CD14-positive monocyte (primary cell): ENCODE measurements around the gene ABCA10. TPM values are rescaled to one million over a fixed set of nuclear protein-coding genes. Genes with fewer than 3 reads are reported as not detected.

ENCODE experiments used
- DNase-seq, 3 donors: peaks; one replicate each; pipeline ENCODE4 v3.0.0-alpha.2; 2011 to 2022
- H2AFZ ChIP-seq: 2 replicates; pipeline ENCODE4 v1.6.0; 2012; ENCODE audit warnings: mild to moderate bottlenecking, low read depth, low read length, inconsistent platforms; ENCODE audit not compliant: insufficient read depth, poor library complexity, severe bottlenecking
- H3K27ac ChIP-seq, 2 donors: 1 replicate in 1 of 2; 2 replicates in 1 of 2; pipeline ENCODE4 v1.5.1; 2012 to 2013; ENCODE audit warnings: low read length in 2 of 2, control low read depth in 1 of 2, inconsistent platforms in 1 of 2, low read depth in 1 of 2, mild to moderate bottlenecking in 1 of 2
- H3K27me3 ChIP-seq, 2 donors: one replicate each; pipeline versions ENCODE4 v1.6.0 to v1.6.1; 2011 to 2013; ENCODE audit warnings: low read length in 2 of 2; ENCODE audit not compliant: control insufficient read depth in 2 of 2, insufficient read depth in 2 of 2
- H3K36me3 ChIP-seq, 2 donors: replicated peaks in 1 of 2; 1 replicate in 1 of 2; 2 replicates in 1 of 2; pipeline versions ENCODE4 v1.5.1 to v1.6.1; 2012 to 2013; ENCODE audit warnings: low read length in 2 of 2, control low read depth in 1 of 2, inconsistent platforms in 1 of 2, mild to moderate bottlenecking in 1 of 2; ENCODE audit not compliant: insufficient read depth in 2 of 2, control insufficient read depth in 1 of 2
- H3K4me1 ChIP-seq, 2 donors: 1 replicate in 1 of 2; 2 replicates in 1 of 2; pipeline versions ENCODE4 v1.5.1 to v1.6.1; 2012 to 2013; ENCODE audit warnings: low read length in 2 of 2, control low read depth in 1 of 2, inconsistent platforms in 1 of 2, mild to moderate bottlenecking in 1 of 2, moderate library complexity in 1 of 2; ENCODE audit not compliant: insufficient read depth in 2 of 2, control insufficient read depth in 1 of 2
- H3K4me2 ChIP-seq: replicated peaks from 2 replicates; pipeline ENCODE3; 2012; ENCODE audit warnings: low read length, moderate library complexity, mild to moderate bottlenecking; ENCODE audit not compliant: poor library complexity, severe bottlenecking; ENCODE audit errors: extremely low read depth
- H3K4me3 ChIP-seq, 3 experiments: fragments of 200-600 bp in 1 of 3; sonication (generic) in 1 of 3; replicated peaks in 1 of 3; 1 replicate in 2 of 3; 2 replicates in 1 of 3; pipeline ENCODE4 v1.5.1; 2011 to 2013; ENCODE audit warnings: low read length in 3 of 3, mild to moderate bottlenecking in 3 of 3, control low read depth in 2 of 3, low read depth in 2 of 3, inconsistent platforms in 1 of 3, moderate library complexity in 1 of 3
- H3K79me2 ChIP-seq: 2 replicates; pipeline ENCODE4 v1.6.0; 2012; ENCODE audit warnings: mild to moderate bottlenecking, control low read depth, inconsistent platforms, low read length, moderate library complexity; ENCODE audit not compliant: insufficient read depth
- H3K9ac ChIP-seq: 2 replicates; pipeline ENCODE4 v1.6.0; 2017; ENCODE audit warnings: low read length, mild to moderate bottlenecking; ENCODE audit not compliant: insufficient read depth, poor library complexity, severe bottlenecking
- H3K9me3 ChIP-seq, 2 donors: replicated peaks in 1 of 2; 1 replicate in 1 of 2; 2 replicates in 1 of 2; pipeline versions ENCODE4 v1.5.1 to v1.6.1; 2012 to 2013; ENCODE audit warnings: low read length in 2 of 2, control low read depth in 1 of 2; ENCODE audit not compliant: control insufficient read depth in 1 of 2, insufficient read depth in 1 of 2
- H4K20me1 ChIP-seq: 2 replicates; pipeline ENCODE4 v1.6.0; 2012; ENCODE audit warnings: mild to moderate bottlenecking, low read length, control low read depth, moderate library complexity; ENCODE audit not compliant: insufficient read depth
- H3K27ac Mint-ChIP-seq, 7 donors: one replicate each; pipeline ENCODE4 v1.8.0; 2020; ENCODE audit warnings: mild to moderate bottlenecking in 7 of 7, mixed read lengths in 7 of 7, moderate library complexity in 6 of 7, inconsistent platforms in 2 of 7
- H3K27me3 Mint-ChIP-seq, 3 donors: one replicate each; pipeline ENCODE4 v1.8.0; 2021 to 2022; ENCODE audit warnings: low read depth in 3 of 3, mild to moderate bottlenecking in 3 of 3, mixed read lengths in 3 of 3, moderate library complexity in 3 of 3, inconsistent platforms in 1 of 3
- H3K36me3 Mint-ChIP-seq, 2 donors: one replicate each; pipeline ENCODE4 v1.8.0; 2020; ENCODE audit warnings: mixed read lengths in 2 of 2, inconsistent platforms in 1 of 2, mild to moderate bottlenecking in 1 of 2
- H3K4me1 Mint-ChIP-seq: one replicate; pipeline ENCODE4 v1.8.0; 2020; ENCODE audit warnings: mild to moderate bottlenecking, mixed read lengths
- H3K4me3 Mint-ChIP-seq, 2 donors: one replicate each; pipeline ENCODE4 v1.8.0; 2020; ENCODE audit warnings: mild to moderate bottlenecking in 2 of 2, mixed read lengths in 2 of 2, moderate library complexity in 1 of 2
- H3K9me3 Mint-ChIP-seq, 7 donors: one replicate each; pipeline ENCODE4 v1.8.0; 2020 to 2022; ENCODE audit warnings: mixed read lengths in 7 of 7, mild to moderate bottlenecking in 6 of 7, moderate library complexity in 6 of 7, inconsistent platforms in 2 of 7
- WGBS: methylation state at CpG from one replicate; pipeline ENCODE4 v1.1.5; 2013; ENCODE audit warnings: missing lambda C conversion rate; ENCODE audit not compliant: insufficient coverage; 5-methylcytosine and 5-hydroxymethylcytosine counted together
- intact Hi-C, 2 donors: fragments of 100-400 bp; cut with micrococcal nuclease; formaldehyde crosslinking; loops; one replicate each; pipeline versions ENCODE4 v1.15.0 to v1.15.1; 2023
- polyA plus RNA-seq, 3 donors: library from polyadenylated mRNA; depleted of rRNA in 1 of 3; unstranded in 2 of 3; stranded (reverse) in 1 of 3; fragments of 300-500 nt in 2 of 3; fragments of >200 nt in 1 of 3; fragmentation: Illumina TruSeq in 2 of 3; gene quantifications; 1 replicate in 2 of 3; 2 replicates in 1 of 3; pipeline ENCODE4 v1.2.3, GENCODE V29; 2012 to 2021
- small RNA-seq: library from RNA; depleted of rRNA; stranded (forward); fragments of <200 nt; gene quantifications from one replicate; pipeline ENCODE3, GENCODE V24; 2012; ENCODE audit warnings: low read depth; ENCODE audit not compliant: insufficient read length
- TF ChIP-seq, protein P1 (sequence below): fragments of 200-600 bp; IDR thresholded peaks from one replicate; pipeline ENCODE4 v1.8.0; 2022; ENCODE audit warnings: antibody characterized with exemption, mild to moderate bottlenecking

Gene ABCA10
- polyA plus RNA-seq, 3 donors: 0.08 to 0.13 TPM; not detected in 1

DNA sequence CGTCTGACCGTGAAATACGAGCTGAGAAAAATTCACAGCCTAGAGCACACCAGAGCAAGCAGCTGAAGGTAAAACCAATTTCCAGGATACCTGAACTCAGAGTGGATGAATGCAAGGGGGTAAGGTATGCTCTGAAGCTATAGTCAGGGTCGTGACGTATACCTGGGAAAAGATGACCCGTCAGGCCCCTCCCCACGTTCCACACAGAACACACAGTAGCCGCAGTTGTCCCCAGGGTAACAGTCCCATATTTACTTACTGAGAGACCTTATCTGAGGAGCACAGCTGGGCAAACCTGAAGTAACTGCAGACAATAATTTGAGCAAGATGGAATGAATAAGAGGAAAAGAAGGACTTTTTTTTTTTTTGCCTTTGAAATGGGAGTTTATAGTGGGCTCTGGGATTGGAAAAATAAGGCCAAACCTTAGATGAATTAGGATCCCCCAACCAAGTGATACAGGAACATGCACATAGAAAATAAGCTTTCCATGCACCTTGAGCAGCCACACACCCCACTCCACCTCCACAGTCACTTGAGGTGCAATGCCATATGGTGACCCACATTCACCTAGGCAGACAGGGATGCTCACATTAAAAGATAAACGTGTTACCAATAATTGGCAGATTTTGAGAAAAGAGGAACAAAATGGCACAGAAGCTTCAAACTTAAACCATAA is 124.9 kb downstream of the ABCA10 start:
- peaks cover 0 to 5% (median 2%) of the 10 kb centered on the region in 7 donors for H3K9me3 Mint-ChIP-seq
- Histone ChIP-seq H3K9me3 (no peaks in the 10 kb centered on the region), H3K27ac (no peak overlapping the region), H3K4me1 (peaks cover 16 to 24% of the 10 kb centered on the region in 2 donors), H3K4me3 (no peak overlapping the region), H3K9ac (no peak overlapping the region), H4K20me1 (no peaks in the 10 kb centered on the region), H3K4me2 (no peak overlapping the region), H2AFZ (no peak overlapping the region), H3K36me3 (no peaks in the 10 kb centered on the region), H3K79me2 (no peaks in the 10 kb centered on the region), H3K27me3 (no peaks in the 10 kb centered on the region)
- TF ChIP-seq, protein P1, sequence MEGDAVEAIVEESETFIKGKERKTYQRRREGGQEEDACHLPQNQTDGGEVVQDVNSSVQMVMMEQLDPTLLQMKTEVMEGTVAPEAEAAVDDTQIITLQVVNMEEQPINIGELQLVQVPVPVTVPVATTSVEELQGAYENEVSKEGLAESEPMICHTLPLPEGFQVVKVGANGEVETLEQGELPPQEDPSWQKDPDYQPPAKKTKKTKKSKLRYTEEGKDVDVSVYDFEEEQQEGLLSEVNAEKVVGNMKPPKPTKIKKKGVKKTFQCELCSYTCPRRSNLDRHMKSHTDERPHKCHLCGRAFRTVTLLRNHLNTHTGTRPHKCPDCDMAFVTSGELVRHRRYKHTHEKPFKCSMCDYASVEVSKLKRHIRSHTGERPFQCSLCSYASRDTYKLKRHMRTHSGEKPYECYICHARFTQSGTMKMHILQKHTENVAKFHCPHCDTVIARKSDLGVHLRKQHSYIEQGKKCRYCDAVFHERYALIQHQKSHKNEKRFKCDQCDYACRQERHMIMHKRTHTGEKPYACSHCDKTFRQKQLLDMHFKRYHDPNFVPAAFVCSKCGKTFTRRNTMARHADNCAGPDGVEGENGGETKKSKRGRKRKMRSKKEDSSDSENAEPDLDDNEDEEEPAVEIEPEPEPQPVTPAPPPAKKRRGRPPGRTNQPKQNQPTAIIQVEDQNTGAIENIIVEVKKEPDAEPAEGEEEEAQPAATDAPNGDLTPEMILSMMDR: no peak
- H3K27me3 Mint-ChIP-seq: no peaks in the 10 kb centered on the region
- H3K4me3 Mint-ChIP-seq: no peak overlapping the region
- no CpG with 5 or more reads among the region's 9 CpGs for WGBS
- no peak overlapping the region for H3K27ac Mint-ChIP-seq
- H3K4me1 Mint-ChIP-seq: peaks cover 21% of the 10 kb centered on the region
- no peak for DNase-seq
- intact Hi-C loops: no loop called here
- no peaks in the 10 kb centered on the region for H3K36me3 Mint-ChIP-seq

DNA sequence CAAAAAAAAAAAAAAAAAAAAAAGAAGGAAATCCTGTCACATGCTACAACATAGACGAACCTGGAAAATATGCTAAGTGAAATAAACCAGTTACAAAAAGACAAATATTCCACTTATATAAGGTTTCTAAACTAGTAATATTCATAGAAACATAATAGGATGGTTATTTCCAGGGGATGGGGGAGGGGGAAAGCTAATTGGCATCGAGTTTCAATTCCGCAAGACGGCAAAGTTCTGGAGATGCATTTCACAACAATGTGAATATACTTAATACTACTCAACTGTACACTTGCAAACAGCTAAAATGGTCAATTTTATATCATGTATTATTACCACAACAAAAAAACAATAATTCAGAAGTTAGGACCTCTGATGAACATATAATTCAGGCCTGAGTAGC is 130.0 kb downstream of the ABCA10 start:
- Mint-ChIP-seq H3K27me3 (no peaks in the 10 kb centered on the region), H3K9me3 (peaks cover 0 to 4% (median 0%) of the 10 kb centered on the region in 7 donors), H3K4me3 (no peak overlapping the region), H3K36me3 (no peaks in the 10 kb centered on the region), H3K4me1 (peaks cover 45% of the 10 kb centered on the region), H3K27ac (peak overlapping the region; percentile 76 to 93 (median 88))
- Histone ChIP-seq H4K20me1 (no peaks in the 10 kb centered on the region), H3K9me3 (no peaks in the 10 kb centered on the region), H3K9ac (no peak overlapping the region), H3K27me3 (no peaks in the 10 kb centered on the region), H3K4me3 (peak overlapping the region in 1 of 3 experiments; percentile 13), H3K79me2 (no peaks in the 10 kb centered on the region), H2AFZ (no peak overlapping the region), H3K4me2 (peak overlapping the region; percentile 28), H3K27ac (peak overlapping the region; percentile 49 to 70), H3K36me3 (no peaks in the 10 kb centered on the region), H3K4me1 (peaks cover 47 to 63% of the 10 kb centered on the region in 2 donors)
- WGBS: no CpG with 5 or more reads among the region's 4 CpGs
- TF ChIP-seq, protein P1: no peak
- intact Hi-C loops: loop anchor here in 1 of 2 donors (5.0 kb wide), 1 partner anchor 69 kb away; no protein-coding TSS in a partner anchor
- peak; percentile 40 to 67 (median 49) for DNase-seq

Small RNA genes within 50 kb of the gene (small RNA-seq; reads per million reads assigned to genes)
- not detected for gene MIR4524B

Other genes with a start within 250 kb of the ABCA10 start
- gene ABCA9, start 167.9 kb downstream of the ABCA10 start, polyA plus RNA-seq: under 1 TPM in 2 of 3 donors, not detected in 1; 0.02 to 0.49 TPM
- under 1 TPM; 0.52 to 0.93 (median 0.76) TPM for gene ABCA6, start 86.9 kb downstream of the ABCA10 start, polyA plus RNA-seq
- 1 to 10 TPM in 1 of 3 donors, under 1 TPM in 2; 0.50 to 3.1 (median 0.73) TPM for gene ABCA5, start 98.3 kb upstream of the ABCA10 start, polyA plus RNA-seq
- gene MAP2K6, start 185.9 kb upstream of the ABCA10 start, polyA plus RNA-seq: 10 to 100 TPM; 13.5 to 28.9 (median 18.5) TPM